HepG2 (cell line): Measurements from ENCODE around the gene SEMA3F. TPM values are rescaled to one million over a fixed set of nuclear protein-coding genes. Genes with fewer than 3 reads are reported as not detected.
A peak's percentile ranks its signal among the peaks of the same experiment; 100 is the strongest.

ENCODE experiments used
- ASH2L ChIP-seq: fragments of 300-600, 200-600 bp; sonication (generic); IDR thresholded peaks from 2 replicates; pipeline ENCODE4 v1.7.0; 2017; ENCODE audit warnings: low read depth, mild to moderate bottlenecking, moderate library complexity, mixed read lengths, low read length; ENCODE audit not compliant: insufficient read length
- ATF7 ChIP-seq, 2 experiments: fragments of 450-650 bp in 1 of 2; sonication (generic) in 1 of 2; formaldehyde crosslinking in 1 of 2; IDR thresholded peaks; 2 replicates each; pipeline versions ENCODE4 v1.4.0 to v1.6.1; 2016 to 2020; ENCODE audit warnings: antibody characterized with exemption in 1 of 2, mild to moderate bottlenecking in 1 of 2, missing genetic modification reagents in 1 of 2
- FOXM1 ChIP-seq: sonication (generic); formaldehyde crosslinking; IDR thresholded peaks from 2 replicates; pipeline ENCODE4 v1.5.0; 2020; ENCODE audit warnings: missing genetic modification reagents
- GZF1 ChIP-seq: sonication (generic); formaldehyde crosslinking; IDR thresholded peaks from 2 replicates; pipeline ENCODE4 v1.5.1; 2020; ENCODE audit warnings: mild to moderate bottlenecking, missing genetic modification reagents
- IKZF1 ChIP-seq: fragments of 450-650 bp; IDR thresholded peaks from 2 replicates; pipeline ENCODE4 v1.7.1; 2016
- MZF1 ChIP-seq: sonication (generic); formaldehyde crosslinking; IDR thresholded peaks from 2 replicates; pipeline ENCODE4 v1.8.1; 2023; ENCODE audit warnings: mild to moderate bottlenecking, missing genetic modification reagents, borderline replicate concordance
- PATZ1 ChIP-seq: sonication (generic); formaldehyde crosslinking; IDR thresholded peaks from 2 replicates; pipeline ENCODE4 v1.4.0; 2020; ENCODE audit warnings: missing genetic modification reagents
- PHF21A ChIP-seq: sonication (generic); formaldehyde crosslinking; IDR thresholded peaks from 2 replicates; pipeline ENCODE4 v1.5.0; 2020; ENCODE audit warnings: mild to moderate bottlenecking, missing genetic modification reagents
- RFXAP ChIP-seq: sonication (generic); formaldehyde crosslinking; IDR thresholded peaks from 2 replicates; pipeline ENCODE4 v1.4.0; 2020; ENCODE audit warnings: missing genetic modification reagents, borderline replicate concordance
- STAG1 ChIP-seq: sonication (generic); formaldehyde crosslinking; IDR thresholded peaks from 2 replicates; pipeline ENCODE4 v1.4.0; 2020; ENCODE audit warnings: missing genetic modification reagents
- ZBTB8A ChIP-seq: sonication (generic); formaldehyde crosslinking; IDR thresholded peaks from 2 replicates; pipeline ENCODE4 v1.4.0; 2020; ENCODE audit warnings: mild to moderate bottlenecking, low read depth, missing genetic modification reagents, borderline replicate concordance
- ZNF136 ChIP-seq: sonication (generic); formaldehyde crosslinking; IDR thresholded peaks from 2 replicates; pipeline ENCODE4 v1.8.1; 2022; ENCODE audit warnings: low read depth, mild to moderate bottlenecking, moderate library complexity, missing genetic modification reagents
- ZNF24 ChIP-seq: fragments of 450-650 bp; IDR thresholded peaks from 2 replicates; pipeline ENCODE4 v1.6.1; 2017; ENCODE audit warnings: antibody characterized with exemption, mild to moderate bottlenecking
- ZNF382 ChIP-seq: sonication (generic); formaldehyde crosslinking; IDR thresholded peaks from 2 replicates; pipeline ENCODE4 v1.5.0; 2020; ENCODE audit warnings: missing genetic modification reagents, mild to moderate bottlenecking, borderline replicate concordance
- ZNF652 ChIP-seq: IDR thresholded peaks from 2 replicates; pipeline ENCODE4 v1.6.1; 2016; ENCODE audit warnings: low read depth, borderline replicate concordance
- ZXDC ChIP-seq: sonication (generic); formaldehyde crosslinking; IDR thresholded peaks from 2 replicates; pipeline ENCODE4 v1.5.0; 2020; ENCODE audit warnings: mild to moderate bottlenecking, missing genetic modification reagents
- polyA plus RNA-seq, 8 experiments: library from polyadenylated mRNA; depleted of rRNA in 3 of 8; stranded (reverse) in 7 of 8; unstranded in 1 of 8; fragments of >200 nt; fragmentation: Illumina TruSeq in 4 of 8; extraction: Trizol in 4 of 8; gene quantifications; 2 replicates each; pipeline versions ENCODE4 v1.2.1 to v1.2.3, GENCODE V29; 2011 to 2016; ENCODE audit warnings: low read depth in 4 of 8, missing spikeins in 1 of 8, mixed read lengths in 1 of 8; ENCODE audit not compliant: insufficient read depth in 1 of 8
- total RNA-seq, 5 experiments: library from RNA; depleted of rRNA; stranded (reverse); fragments of >200 nt; fragmentation: Illumina TruSeq; extraction: Trizol; gene quantifications; 2 replicates each; pipeline ENCODE4 v1.2.3, GENCODE V29; 2016; ENCODE audit warnings: low read depth in 1 of 5
- TF ChIP-seq, protein P1 (sequence below): sonication (generic); formaldehyde crosslinking; IDR thresholded peaks from 2 replicates; pipeline ENCODE4 v1.4.0; 2020; ENCODE audit warnings: mild to moderate bottlenecking, missing genetic modification reagents

SEMA3F gene
- total and polyA plus RNA-seq, 2 of the 13 experiments (the other 11 are each of a cell fraction or from before 2014, with no cell fraction given), result 7.6 to 17.2 TPM

DNA sequence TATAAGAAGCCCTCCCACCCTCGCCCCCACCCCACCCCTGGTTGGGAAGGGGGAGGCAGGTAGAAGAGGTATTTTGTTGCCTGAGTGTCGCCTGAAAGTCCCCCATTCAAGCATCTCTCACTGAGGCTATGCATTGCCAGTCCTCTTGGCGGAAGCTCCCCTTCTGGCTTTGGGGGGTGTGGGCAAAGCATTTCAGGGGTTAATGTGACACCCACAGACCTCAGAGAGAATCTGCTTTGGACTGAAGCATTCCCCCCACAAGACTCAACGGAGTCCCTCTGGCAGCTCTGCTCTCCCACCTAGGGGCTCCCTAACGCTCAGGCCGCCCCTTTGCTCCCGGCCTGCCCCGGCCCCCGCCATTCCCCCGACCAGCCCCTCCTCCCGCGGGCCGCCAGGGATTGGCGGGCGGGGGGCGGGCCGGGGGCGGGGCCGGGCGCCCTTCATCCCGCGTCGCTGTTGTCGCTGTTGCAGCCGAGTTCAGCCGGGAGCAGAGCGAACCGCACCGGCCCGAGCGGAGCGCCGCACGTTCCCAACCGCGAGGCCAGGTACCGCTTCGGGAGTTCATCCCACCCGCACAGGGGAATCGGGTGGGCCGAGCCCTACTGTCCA lies 49.8 kb downstream of the SEMA3F start, which contains the start of gene SLC38A3 (continued):
- TF ChIP-seq ZNF24, result no peak
- no peak for TF ChIP-seq MZF1 (CRISPR knock-in tag)
- no peak for TF ChIP-seq GZF1 (CRISPR knock-in tag)
- TF ChIP-seq, protein P1, sequence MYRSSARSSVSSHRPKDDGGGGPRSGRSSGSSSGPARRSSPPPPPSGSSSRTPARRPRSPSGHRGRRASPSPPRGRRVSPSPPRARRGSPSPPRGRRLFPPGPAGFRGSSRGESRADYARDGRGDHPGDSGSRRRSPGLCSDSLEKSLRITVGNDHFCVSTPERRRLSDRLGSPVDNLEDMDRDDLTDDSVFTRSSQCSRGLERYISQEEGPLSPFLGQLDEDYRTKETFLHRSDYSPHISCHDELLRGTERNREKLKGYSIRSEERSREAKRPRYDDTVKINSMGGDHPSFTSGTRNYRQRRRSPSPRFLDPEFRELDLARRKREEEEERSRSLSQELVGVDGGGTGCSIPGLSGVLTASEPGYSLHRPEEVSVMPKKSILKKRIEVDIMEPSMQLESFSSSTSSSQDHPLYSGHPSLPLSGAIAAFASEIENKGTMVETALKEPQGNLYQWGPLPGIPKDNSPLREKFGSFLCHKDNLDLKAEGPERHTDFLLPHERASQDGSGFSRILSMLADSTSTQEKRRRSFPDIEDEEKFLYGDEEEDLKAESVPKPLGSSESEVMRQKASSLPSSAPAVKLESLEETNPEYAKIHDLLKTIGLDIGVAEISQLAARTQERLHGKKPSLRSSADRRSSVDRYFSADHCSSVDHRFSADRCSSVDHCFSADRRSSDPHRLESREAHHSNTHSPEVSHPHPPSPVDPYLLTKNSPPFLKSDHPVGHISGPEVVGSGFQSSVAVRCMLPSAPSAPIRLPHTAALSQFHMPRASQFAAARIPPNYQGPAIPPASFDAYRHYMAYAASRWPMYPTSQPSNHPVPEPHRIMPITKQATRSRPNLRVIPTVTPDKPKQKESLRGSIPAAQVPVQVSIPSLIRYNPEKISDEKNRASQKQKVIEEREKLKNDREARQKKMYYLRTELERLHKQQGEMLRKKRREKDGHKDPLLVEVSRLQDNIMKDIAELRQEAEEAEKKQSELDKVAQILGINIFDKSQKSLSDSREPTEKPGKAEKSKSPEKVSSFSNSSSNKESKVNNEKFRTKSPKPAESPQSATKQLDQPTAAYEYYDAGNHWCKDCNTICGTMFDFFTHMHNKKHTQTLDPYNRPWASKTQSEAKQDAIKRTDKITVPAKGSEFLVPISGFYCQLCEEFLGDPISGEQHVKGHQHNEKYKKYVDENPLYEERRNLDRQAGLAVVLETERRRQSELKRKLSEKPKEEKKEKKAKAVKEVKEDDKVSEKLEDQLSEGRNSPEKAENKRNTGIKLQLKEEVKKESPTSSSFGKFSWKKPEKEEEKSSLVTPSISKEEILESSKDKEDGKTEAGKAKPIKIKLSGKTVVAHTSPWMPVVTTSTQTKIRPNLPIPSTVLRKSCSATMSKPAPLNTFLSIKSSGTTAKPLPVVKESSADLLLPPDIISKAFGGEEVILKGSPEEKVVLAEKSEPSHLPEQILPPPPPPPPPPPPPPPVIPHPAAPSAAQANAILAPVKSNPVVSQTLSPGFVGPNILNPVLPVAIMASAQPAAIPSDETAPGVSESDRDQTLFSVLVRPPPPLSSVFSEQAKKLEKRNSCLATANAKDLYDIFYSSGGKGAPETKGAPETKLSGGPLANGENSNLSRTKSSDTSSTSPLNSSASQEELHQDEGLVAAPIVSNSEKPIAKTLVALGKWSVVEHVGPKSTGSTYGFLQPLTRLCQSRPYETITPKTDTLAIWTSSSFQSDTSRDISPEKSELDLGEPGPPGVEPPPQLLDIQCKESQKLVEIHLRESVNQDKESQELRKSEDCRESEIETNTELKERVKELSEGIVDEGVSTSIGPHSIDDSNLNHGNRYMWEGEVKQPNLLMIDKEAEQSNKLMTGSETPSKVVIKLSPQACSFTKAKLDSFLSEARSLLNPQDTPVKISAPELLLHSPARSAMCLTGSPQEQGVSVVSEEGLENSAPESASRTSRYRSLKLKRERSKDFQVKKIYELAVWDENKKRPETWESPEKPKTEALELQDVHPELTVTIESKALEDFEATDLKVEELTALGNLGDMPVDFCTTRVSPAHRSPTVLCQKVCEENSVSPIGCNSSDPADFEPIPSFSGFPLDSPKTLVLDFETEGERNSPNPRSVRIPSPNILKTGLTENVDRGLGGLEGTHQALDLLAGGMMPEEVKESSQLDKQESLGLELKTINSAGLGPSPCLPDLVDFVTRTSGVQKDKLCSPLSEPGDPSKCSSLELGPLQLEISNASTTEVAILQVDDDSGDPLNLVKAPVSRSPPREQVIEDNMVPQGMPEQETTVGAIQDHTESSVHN (CRISPR knock-in tag), result no peak
- no peak for TF ChIP-seq STAG1 (CRISPR knock-in tag)
- no peak for TF ChIP-seq ASH2L
- TF ChIP-seq ZNF136 (CRISPR knock-in tag), result no peak
- no peak for TF ChIP-seq ZXDC (CRISPR knock-in tag)
- TF ChIP-seq PHF21A (CRISPR knock-in tag), result no peak
- 0 out of 2 replicates have a peak, but pooled peaks have one; percentile 55 for TF ChIP-seq ZNF652 (CRISPR knock-in tag)
- no peak for TF ChIP-seq ATF7 (IDR thresholded peaks at IDR 0.05)
- no peak for TF ChIP-seq ATF7 (CRISPR knock-in tag; IDR thresholded peaks at IDR 0.05)
- no peak for TF ChIP-seq IKZF1
- TF ChIP-seq ZBTB8A (CRISPR knock-in tag), result no peak
- TF ChIP-seq PATZ1 (CRISPR knock-in tag), result peak; percentile 65
- TF ChIP-seq FOXM1 (CRISPR knock-in tag), result no peak
- TF ChIP-seq ZNF382 (CRISPR knock-in tag), result no peak
- TF ChIP-seq RFXAP (CRISPR knock-in tag), result no peak
